Fibroblast of mammary gland (primary cell): Measurements from ENCODE around the gene ORAI1.
"Not testable (repeated sequence)": the region's sequence is repeated elsewhere in the genome, so short reads cannot be mapped to it uniquely, and the experiment has no call there.

Experiments
- DNase-seq: peaks from one replicate; pipeline ENCODE4 v3.0.0-alpha.2; 2010; ENCODE audit warnings: low read depth
- H3K4me3 ChIP-seq: 2 replicates; pipeline ENCODE4 v1.5.1; 2011; ENCODE audit warnings: low read depth, mild to moderate bottlenecking, low read length, moderate library complexity; ENCODE audit not compliant: control insufficient read depth
- TF ChIP-seq, protein P1 (sequence below): conservative IDR thresholded peaks from 2 replicates; pipeline ENCODE4 v1.5.1; 2011; ENCODE audit warnings: low read depth, low read length, inconsistent platforms; ENCODE audit not compliant: control insufficient read depth, insufficient read depth

ORAI1 gene

DNA sequence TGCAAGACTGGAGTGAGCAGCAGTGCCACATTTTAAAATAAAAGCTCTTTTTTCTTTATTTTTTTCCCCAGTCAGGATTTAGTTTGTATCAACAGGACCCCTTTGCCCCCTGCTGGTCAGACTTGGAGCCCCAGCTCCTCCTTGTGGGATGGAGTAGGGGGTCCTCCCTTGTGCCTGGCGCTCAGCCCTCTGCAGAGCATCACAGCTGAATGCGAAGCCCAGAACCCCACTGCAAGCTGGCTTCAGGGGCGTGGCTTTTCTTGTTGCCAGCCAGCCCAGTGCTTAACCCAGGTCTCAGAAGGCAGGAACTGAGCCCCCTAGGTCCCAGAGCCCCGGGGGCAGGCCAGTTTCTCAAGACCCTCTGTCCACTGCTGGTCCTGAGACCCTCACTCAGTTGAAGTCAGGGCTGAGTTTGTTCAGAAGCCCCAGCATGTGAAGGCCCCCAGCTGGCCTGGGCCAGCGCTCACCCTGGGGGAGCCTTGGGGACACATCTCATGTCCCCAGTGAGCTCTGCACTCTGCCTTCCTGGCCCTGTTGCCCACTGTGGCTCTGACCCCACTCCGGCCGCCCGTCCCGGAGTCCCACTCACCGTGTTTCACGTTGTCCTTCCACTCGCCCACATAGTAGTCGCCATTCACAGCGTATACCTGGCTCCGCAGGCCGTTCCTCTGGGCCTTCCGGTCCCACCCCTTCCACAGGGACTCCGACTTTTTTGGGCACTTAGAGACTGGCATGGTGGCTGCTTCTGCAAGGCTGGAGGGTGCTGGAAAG lies 42.6 kb downstream of the ORAI1 start:
- DNase-seq = peak; percentile 38
- H3K4me3 ChIP-seq = no peak overlapping the region
- TF ChIP-seq, protein P1, sequence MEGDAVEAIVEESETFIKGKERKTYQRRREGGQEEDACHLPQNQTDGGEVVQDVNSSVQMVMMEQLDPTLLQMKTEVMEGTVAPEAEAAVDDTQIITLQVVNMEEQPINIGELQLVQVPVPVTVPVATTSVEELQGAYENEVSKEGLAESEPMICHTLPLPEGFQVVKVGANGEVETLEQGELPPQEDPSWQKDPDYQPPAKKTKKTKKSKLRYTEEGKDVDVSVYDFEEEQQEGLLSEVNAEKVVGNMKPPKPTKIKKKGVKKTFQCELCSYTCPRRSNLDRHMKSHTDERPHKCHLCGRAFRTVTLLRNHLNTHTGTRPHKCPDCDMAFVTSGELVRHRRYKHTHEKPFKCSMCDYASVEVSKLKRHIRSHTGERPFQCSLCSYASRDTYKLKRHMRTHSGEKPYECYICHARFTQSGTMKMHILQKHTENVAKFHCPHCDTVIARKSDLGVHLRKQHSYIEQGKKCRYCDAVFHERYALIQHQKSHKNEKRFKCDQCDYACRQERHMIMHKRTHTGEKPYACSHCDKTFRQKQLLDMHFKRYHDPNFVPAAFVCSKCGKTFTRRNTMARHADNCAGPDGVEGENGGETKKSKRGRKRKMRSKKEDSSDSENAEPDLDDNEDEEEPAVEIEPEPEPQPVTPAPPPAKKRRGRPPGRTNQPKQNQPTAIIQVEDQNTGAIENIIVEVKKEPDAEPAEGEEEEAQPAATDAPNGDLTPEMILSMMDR = peak; percentile 58

DNA sequence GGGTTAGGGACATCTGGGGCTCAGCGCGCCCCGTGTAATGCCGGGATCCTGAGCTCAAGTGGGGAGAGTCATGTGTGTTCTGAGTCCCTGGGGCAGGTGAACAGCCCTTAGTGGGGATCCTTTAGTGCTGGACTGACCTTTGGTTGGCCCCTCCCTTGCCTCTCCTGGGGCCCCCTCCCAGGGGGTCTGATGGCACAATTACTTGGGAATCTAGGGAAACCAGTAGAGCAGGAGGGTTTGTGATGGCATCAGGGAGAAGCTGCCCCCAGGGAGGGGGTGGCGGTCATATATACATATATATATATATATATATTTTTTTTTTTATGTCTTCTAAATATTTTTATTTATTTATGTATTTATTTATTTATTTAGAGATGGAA lies 43.2 kb downstream of the ORAI1 start, which contains the start of gene MORN3:
Gene MORN3 (minus strand): TSS at position 134 of the 380 bp plus-strand sequence. CDS start 171 bp downstream, outside the sequence.
- DNase-seq = no peak
- TF ChIP-seq, protein P1 = no peak
- no peak within 1 kb of the TSS for H3K4me3 ChIP-seq

DNA sequence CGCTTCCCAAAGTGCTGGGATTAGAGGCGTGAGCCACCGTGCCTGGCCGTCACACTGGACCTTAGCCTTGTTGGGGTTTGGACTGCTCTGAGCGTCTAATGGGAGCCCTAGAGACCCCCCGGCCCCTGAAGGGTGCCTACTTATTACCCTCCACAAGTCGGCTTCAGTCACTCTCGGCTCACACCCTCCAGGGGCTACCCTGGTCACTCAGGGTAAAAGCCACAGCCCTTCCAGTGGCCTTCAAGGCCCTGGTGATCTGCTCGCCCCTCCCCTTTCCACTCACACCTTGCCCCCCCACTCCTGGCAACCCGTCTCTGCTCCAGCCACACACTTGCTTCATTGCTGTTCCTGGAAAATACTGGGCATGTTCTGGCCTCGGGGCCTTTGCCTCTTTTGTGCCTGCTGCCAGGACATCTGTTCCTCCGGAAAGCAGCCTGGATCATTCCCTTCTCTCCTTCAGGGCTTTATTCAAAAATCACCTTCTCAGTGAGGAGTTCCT lies 46.7 kb downstream of the ORAI1 start:
- DNase-seq = no peak
- peak overlapping the region; percentile 59 for H3K4me3 ChIP-seq
- TF ChIP-seq, protein P1 = no peak

DNA sequence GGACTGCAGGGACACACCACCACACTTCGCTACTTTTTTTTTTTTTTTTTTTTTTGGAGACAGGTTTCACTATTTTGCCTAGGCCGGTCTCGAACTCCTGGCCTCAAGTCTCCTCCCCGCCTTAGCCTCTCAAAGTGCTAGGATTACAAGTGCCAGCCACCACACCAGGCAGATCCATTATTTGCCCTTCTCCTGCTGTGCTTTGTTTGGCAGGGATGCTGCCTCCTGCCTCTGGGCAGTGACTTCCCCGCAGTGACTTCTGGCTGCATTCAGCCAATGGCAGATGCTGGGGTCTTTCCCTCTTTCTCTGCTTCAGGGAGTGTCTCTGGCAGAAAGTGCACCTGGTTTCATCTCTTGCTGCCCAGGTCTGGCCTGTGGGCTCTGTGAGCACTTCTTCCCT lies 49.9 kb downstream of the ORAI1 start:
- no peak for DNase-seq
- TF ChIP-seq, protein P1 = no peak
- no peak overlapping the region for H3K4me3 ChIP-seq

DNA sequence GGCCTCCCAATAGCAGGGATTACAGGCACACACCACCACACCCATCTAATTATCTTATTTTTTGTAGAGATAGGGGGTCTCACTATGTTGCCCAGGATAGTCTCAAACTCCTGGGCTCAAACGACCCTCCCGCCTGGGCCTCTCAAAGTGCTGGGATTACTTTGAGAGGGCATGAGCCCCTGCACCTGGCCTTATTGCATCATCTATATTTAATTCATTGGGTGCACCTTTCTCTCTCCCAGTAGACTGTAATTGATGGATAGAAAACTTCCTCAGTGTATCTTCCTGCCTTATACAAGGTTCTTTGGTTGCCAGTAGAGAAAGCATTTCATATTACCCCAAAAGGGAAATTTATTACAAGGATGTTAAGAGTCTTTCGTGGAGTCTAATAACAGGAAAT lies 52.0 kb downstream of the ORAI1 start:
- H3K4me3 ChIP-seq = no peak overlapping the region
- TF ChIP-seq, protein P1 = no peak
- DNase-seq = no peak

DNA sequence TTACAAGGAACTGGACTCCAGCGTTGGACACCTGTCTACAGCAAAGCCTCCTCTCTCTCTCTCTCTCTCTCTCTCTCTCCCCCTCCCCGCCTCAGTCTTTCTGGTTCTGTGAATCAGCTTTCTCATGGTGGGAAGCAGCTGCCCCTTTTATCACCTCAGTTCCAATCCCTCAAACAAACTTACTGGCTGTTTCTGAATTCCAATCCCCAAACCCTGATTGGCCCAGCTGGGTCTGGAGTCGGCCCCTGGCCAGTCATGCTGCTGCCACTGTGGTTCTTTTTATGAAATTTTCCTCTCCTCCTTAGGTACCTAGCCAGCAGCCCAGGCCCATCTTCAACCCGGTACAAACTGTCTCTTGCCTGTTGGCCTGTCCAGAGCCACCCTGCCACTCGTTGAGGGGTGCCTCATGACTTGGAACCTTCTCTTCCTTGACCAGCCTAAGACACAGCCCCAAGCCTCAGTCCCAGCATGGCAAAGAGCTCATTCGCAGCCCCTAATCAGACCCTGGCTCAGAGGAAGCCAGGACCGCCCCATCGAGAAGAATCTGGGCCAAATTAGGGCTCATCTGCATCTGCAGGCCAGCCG lies 52.5 kb downstream of the ORAI1 start:
- no peak for DNase-seq
- no peak overlapping the region for H3K4me3 ChIP-seq
- TF ChIP-seq, protein P1 = no peak

DNA sequence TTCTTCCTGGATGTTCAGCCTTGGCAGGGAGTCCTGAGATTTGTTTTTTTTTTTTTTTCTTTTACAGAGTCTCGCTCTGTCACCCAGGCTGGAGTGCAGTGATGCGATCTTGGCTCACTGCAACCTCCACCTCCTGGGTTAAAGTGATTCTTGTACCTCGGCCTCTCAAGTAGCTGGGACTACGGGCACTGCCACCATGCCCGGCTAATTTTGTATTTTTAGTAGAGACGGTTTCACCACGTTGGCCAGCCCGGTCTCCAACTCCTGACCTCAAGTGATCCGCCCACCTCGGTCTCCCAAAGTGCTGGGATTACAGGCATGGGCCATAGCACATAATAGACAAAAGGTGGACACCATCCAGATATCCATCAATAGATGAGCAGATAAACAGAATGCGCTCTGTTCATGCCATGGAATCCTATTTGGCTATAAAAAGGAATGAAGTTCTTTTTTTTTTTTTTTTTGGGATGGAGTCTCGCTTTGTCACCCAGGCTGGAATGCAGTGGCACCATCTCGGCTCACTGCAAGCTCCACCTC lies 53.4 kb downstream of the ORAI1 start:
- not testable (repeated sequence) for H3K4me3 ChIP-seq, DNase-seq
